ENCODE results near the gene RABEP2.

GRCh38 chr16:28924399-28924761, 658 bp downstream of the RABEP2 start:
- TF ChIP-seq POLR2AphosphoS5 (IDR thresholded peaks at IDR 0.05) (no peak), CTCF (IDR thresholded peaks at IDR 0.05) (peak in 1 of 2 donors; percentile 11)
